Sigmoid colon (tissue), 4 donors: ENCODE results near the gene RRP12.

ENCODE experiments used
- EP300 ChIP-seq, 4 donors: sonication (generic); formaldehyde crosslinking; IDR thresholded peaks; one replicate each; pipeline ENCODE4 v1.6.1; 2017; ENCODE audit warnings: antibody characterized with exemption in 4 of 4
- POLR2A ChIP-seq, 2 donors: fragments of 450-650 bp; IDR thresholded peaks; one replicate each; pipeline ENCODE4 v1.6.1; 2016; ENCODE audit warnings: antibody characterized with exemption in 2 of 2, mild to moderate bottlenecking in 2 of 2, moderate library complexity in 2 of 2
- TF ChIP-seq, protein P1 (sequence below), 4 experiments: fragments of 450-650 bp in 3 of 4; fragments of 200-600 bp in 1 of 4; IDR thresholded peaks; one replicate each; pipeline ENCODE4 v1.5.1; 2016 to 2019; ENCODE audit warnings: antibody characterized with exemption in 4 of 4, mild to moderate bottlenecking in 3 of 4, moderate library complexity in 2 of 4

DNA sequence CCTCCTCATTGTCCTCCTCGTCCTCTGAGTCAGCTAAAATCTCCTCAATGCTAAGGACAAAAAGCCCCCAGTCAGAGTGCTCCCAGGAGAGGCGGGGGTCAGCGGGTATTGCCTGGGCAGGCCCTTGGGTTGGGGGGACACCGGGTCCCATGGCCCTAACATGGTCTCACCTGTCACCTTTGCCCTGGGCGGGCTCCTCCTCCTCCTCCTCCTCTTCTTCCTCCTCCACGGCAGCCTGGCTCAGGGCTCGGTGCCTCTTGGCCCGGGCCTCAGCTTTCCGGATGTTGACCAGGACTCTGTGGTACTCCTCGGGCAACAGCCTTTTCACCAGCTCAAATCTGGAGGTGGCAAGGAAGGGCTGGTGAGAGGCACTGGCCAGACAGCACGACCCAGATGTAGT, 34.6 kb downstream of the RRP12 start:
- TF ChIP-seq, protein P1, sequence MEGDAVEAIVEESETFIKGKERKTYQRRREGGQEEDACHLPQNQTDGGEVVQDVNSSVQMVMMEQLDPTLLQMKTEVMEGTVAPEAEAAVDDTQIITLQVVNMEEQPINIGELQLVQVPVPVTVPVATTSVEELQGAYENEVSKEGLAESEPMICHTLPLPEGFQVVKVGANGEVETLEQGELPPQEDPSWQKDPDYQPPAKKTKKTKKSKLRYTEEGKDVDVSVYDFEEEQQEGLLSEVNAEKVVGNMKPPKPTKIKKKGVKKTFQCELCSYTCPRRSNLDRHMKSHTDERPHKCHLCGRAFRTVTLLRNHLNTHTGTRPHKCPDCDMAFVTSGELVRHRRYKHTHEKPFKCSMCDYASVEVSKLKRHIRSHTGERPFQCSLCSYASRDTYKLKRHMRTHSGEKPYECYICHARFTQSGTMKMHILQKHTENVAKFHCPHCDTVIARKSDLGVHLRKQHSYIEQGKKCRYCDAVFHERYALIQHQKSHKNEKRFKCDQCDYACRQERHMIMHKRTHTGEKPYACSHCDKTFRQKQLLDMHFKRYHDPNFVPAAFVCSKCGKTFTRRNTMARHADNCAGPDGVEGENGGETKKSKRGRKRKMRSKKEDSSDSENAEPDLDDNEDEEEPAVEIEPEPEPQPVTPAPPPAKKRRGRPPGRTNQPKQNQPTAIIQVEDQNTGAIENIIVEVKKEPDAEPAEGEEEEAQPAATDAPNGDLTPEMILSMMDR (IDR thresholded peaks at IDR 0.05) = no peak
- TF ChIP-seq POLR2A (IDR thresholded peaks at IDR 0.05) (no peak), EP300 (IDR thresholded peaks at IDR 0.05) (no peak)
